HepG2 (cell line): ENCODE measurements around the gene WWC2. TPM values are rescaled to one million over a fixed set of nuclear protein-coding genes. Genes with fewer than 3 reads are reported as not detected.

Experiments
- ATAC-seq: fragments of 200-7000 bp; cut with Tn5 transposase; 3 replicates; pipeline ENCODE4 v1.9.1; 2020; ENCODE audit warnings: mild to moderate bottlenecking, moderate library complexity
- BruUV-seq: library from RNA; stranded (reverse); fragments of 400-500 nt; replicated peaks from 2 replicates; lab custom pipeline; 2021; lab: Mats Ljungman, UMichigan
- CTCF ChIA-PET: fragments of 300-600 bp; formaldehyde crosslinking; extraction: SDS; loops from one replicate; lab custom pipeline; 2021; ENCODE audit warnings: low total read pairs, inconsistent platforms, low intra/inter-chr PET ratio; lab: Yijun Ruan, JAX
- POLR2A ChIA-PET: fragments of 350-600 bp; sonication (Branson Sonifier 250); formaldehyde crosslinking; loops from one replicate; lab custom pipeline; 2020; ENCODE audit warnings: antibody characterized with exemption, inconsistent platforms; lab: Yijun Ruan, JAX
- DNase-seq: peaks from one replicate; pipeline ENCODE4 v3.0.0-alpha.2; 2015; ENCODE audit warnings: low spot score
- FAIRE-seq: peaks from 3 replicates; lab custom pipeline; 2011; peaks lifted over from hg19 to GRCh38; lab: Jason Lieb, UNC
- H2AFZ ChIP-seq: one replicate; pipeline ENCODE4 v1.6.1; 2011; ENCODE audit warnings: low read length, inconsistent platforms
- H3K27ac ChIP-seq: fragments of 300-600 bp; 3 replicates; pipeline ENCODE4 v1.8.0; 2011; ENCODE audit warnings: mixed run types, mild to moderate bottlenecking, mixed read lengths, low read length, inconsistent platforms; ENCODE audit not compliant: insufficient read depth; ENCODE audit errors: extremely low read length
- H3K27me3 ChIP-seq, 2 experiments: fragments of 200-600 bp in 1 of 2; 2 replicates in 1 of 2; 3 replicates in 1 of 2; pipeline versions ENCODE4 v1.6.0 to v1.8.0; 2011; ENCODE audit warnings: low read length in 2 of 2, mild to moderate bottlenecking in 2 of 2, moderate library complexity in 2 of 2, inconsistent platforms in 1 of 2; ENCODE audit not compliant: insufficient read depth in 2 of 2, control insufficient read depth in 1 of 2
- H3K36me3 ChIP-seq, 2 experiments: fragments of 200-600 bp in 1 of 2; replicated peaks in 1 of 2; 2 replicates in 1 of 2; 3 replicates in 1 of 2; pipeline versions ENCODE4 v1.5.1 to v1.8.0; 2011; ENCODE audit warnings: low read length in 2 of 2, inconsistent platforms in 1 of 2; ENCODE audit not compliant: insufficient read depth in 2 of 2, control insufficient read depth in 1 of 2
- H3K4me1 ChIP-seq: 2 replicates; pipeline ENCODE4 v1.5.1; 2012; ENCODE audit warnings: low read length, inconsistent platforms; ENCODE audit not compliant: insufficient read depth
- H3K4me2 ChIP-seq: 2 replicates; pipeline ENCODE4 v1.6.0; 2011; ENCODE audit warnings: low read depth, low read length, inconsistent platforms
- H3K4me3 ChIP-seq, 3 experiments: fragments of 200-600 bp in 1 of 3; sonication (generic), shearing (Covaris generic) in 1 of 3; replicated peaks in 1 of 3; 2 replicates each; pipeline ENCODE4 v1.5.1; 2011 to 2016; ENCODE audit warnings: low read length in 3 of 3, inconsistent platforms in 2 of 3, low read depth in 2 of 3, mild to moderate bottlenecking in 2 of 3, control low read depth in 1 of 3, mixed read lengths in 1 of 3; ENCODE audit not compliant: insufficient read depth in 1 of 3
- H3K79me2 ChIP-seq: one replicate; pipeline ENCODE4 v1.6.1; 2011; ENCODE audit warnings: low read length, inconsistent platforms; ENCODE audit not compliant: insufficient read depth
- H3K9ac ChIP-seq: 2 replicates; pipeline ENCODE4 v1.6.0; 2011; ENCODE audit warnings: mild to moderate bottlenecking, low read depth, low read length, inconsistent platforms; ENCODE audit not compliant: insufficient read depth
- H3K9me3 ChIP-seq: 2 replicates; pipeline ENCODE4 v1.5.1; 2012; ENCODE audit warnings: mild to moderate bottlenecking, low read length
- H4K20me1 ChIP-seq: 2 replicates; pipeline ENCODE4 v1.6.0; 2011; ENCODE audit warnings: inconsistent platforms, mild to moderate bottlenecking, low read length, moderate library complexity; ENCODE audit not compliant: insufficient read depth
- ARID3A ChIP-seq: IDR thresholded peaks from 2 replicates; pipeline ENCODE4 v1.6.1; 2012; ENCODE audit warnings: low read depth, low read length, improper control_type of control experiment
- BORCS8-MEF2B ChIP-seq: sonication (generic); formaldehyde crosslinking; IDR thresholded peaks from 2 replicates; pipeline ENCODE4 v1.8.0; 2022; ENCODE audit warnings: mild to moderate bottlenecking, missing genetic modification reagents
- EP300 ChIP-seq, 3 experiments: sonication (generic) in 1 of 3; formaldehyde crosslinking in 1 of 3; IDR thresholded peaks; 2 replicates each; pipeline versions ENCODE4 v1.5.1 to v1.6.1; 2011 to 2020; ENCODE audit warnings: low read depth in 2 of 3, low read length in 2 of 3, borderline replicate concordance in 1 of 3, improper control_type of control experiment in 1 of 3, mild to moderate bottlenecking in 1 of 3, missing genetic modification reagents in 1 of 3, moderate library complexity in 1 of 3
- FOXA3 ChIP-seq: IDR thresholded peaks from 2 replicates; pipeline ENCODE4 v1.6.1; 2016; ENCODE audit warnings: missing genetic modification reagents, missing compliant biosample characterization
- FOXP1 ChIP-seq, 2 experiments: fragments of 450-650 bp in 1 of 2; IDR thresholded peaks; 2 replicates each; pipeline ENCODE4 v1.6.1; 2017 to 2018; ENCODE audit warnings: antibody characterized with exemption in 1 of 2
- GRHL1 ChIP-seq: sonication (generic); formaldehyde crosslinking; conservative IDR thresholded peaks from 2 replicates; pipeline ENCODE4 v1.8.0; 2022; ENCODE audit warnings: missing genetic modification reagents
- RARA ChIP-seq: IDR thresholded peaks from 2 replicates; pipeline ENCODE4 v1.6.1; 2016; ENCODE audit warnings: missing genetic modification reagents, missing compliant biosample characterization
- SRF ChIP-seq: IDR thresholded peaks from 2 replicates; pipeline ENCODE4 v1.6.1; 2011; ENCODE audit warnings: mild to moderate bottlenecking, low read depth, low read length, moderate library complexity
- USF2 ChIP-seq, 2 experiments: sonication (generic) in 1 of 2; formaldehyde crosslinking in 1 of 2; IDR thresholded peaks; 2 replicates each; pipeline versions ENCODE4 v1.5.1 to v1.6.1; 2011 to 2020; ENCODE audit warnings: borderline replicate concordance in 1 of 2, low read depth in 1 of 2, low read length in 1 of 2, mild to moderate bottlenecking in 1 of 2, missing genetic modification reagents in 1 of 2, moderate library complexity in 1 of 2
- ZNF124 ChIP-seq: sonication (generic); formaldehyde crosslinking; IDR thresholded peaks from 2 replicates; pipeline ENCODE4 v1.4.0; 2020; ENCODE audit warnings: missing genetic modification reagents
- ZNF510 ChIP-seq: sonication (generic); formaldehyde crosslinking; IDR thresholded peaks from 2 replicates; pipeline ENCODE4 v1.4.0; 2020; ENCODE audit warnings: low read depth, mild to moderate bottlenecking, missing genetic modification reagents
- ZSCAN31 ChIP-seq: sonication (generic); formaldehyde crosslinking; IDR thresholded peaks from 2 replicates; pipeline ENCODE4 v1.5.0; 2020; ENCODE audit warnings: low read depth, mild to moderate bottlenecking, missing genetic modification reagents
- WGBS: methylation state at CpG from one replicate; pipeline ENCODE4 v1.1.6; 2017; ENCODE audit warnings: low lambda C conversion rate; 5-methylcytosine and 5-hydroxymethylcytosine counted together
- in situ Hi-C: cut with HindIII; loops from 2 replicates; pipeline ENCODE4 v1.10.0; 2017; ENCODE audit warnings: low pct_unique_long_range_greater_than_20kb; ENCODE audit not compliant: extremely low pct_ligation_motif_present
- intact Hi-C: fragments of 100-400 bp; cut with micrococcal nuclease; formaldehyde crosslinking; loops from one replicate; pipeline ENCODE4 v1.10.0; 2022; ENCODE audit not compliant: unreplicated experiment
- polyA plus RNA-seq, 8 experiments: library from polyadenylated mRNA; depleted of rRNA in 3 of 8; stranded (reverse) in 7 of 8; unstranded in 1 of 8; fragments of >200 nt; fragmentation: Illumina TruSeq in 4 of 8; extraction: Trizol in 4 of 8; gene quantifications; 2 replicates each; pipeline versions ENCODE4 v1.2.1 to v1.2.3, GENCODE V29; 2011 to 2016; ENCODE audit warnings: low read depth in 4 of 8, missing spikeins in 1 of 8, mixed read lengths in 1 of 8; ENCODE audit not compliant: insufficient read depth in 1 of 8
- total RNA-seq, 5 experiments: library from RNA; depleted of rRNA; stranded (reverse); fragments of >200 nt; fragmentation: Illumina TruSeq; extraction: Trizol; gene quantifications; 2 replicates each; pipeline ENCODE4 v1.2.3, GENCODE V29; 2016; ENCODE audit warnings: low read depth in 1 of 5

Gene WWC2
- total and polyA plus RNA-seq, 2 of the 13 experiments (the other 11 are each of a cell fraction or from before 2014, with no cell fraction given) = 40.0 to 50.1 TPM

GRCh38 chr4:183190900-183191527, 92.0 kb downstream of the WWC2 start:
- Histone ChIP-seq H4K20me1 (peaks cover 26% of the 10 kb centered on the region), H3K27ac (no peak overlapping the region), H3K36me3 (peaks cover 7 to 16% of the 10 kb centered on the region in 2 experiments; a peak in 4 of 5 replicates), H3K4me1 (peaks cover 45% of the 10 kb centered on the region), H3K27me3 (no peaks in the 10 kb centered on the region), H3K9ac (no peak overlapping the region), H2AFZ (no peak overlapping the region), H3K9me3 (no peaks in the 10 kb centered on the region), H3K79me2 (peaks cover 55% of the 10 kb centered on the region), H3K4me2 (0 out of 2 replicates have a peak overlapping the region, but pooled peaks have one; percentile 7), H3K4me3 (no peak overlapping the region)
- FAIRE-seq (no peak), DNase-seq (peak; percentile 39), ATAC-seq (peak; percentile 71)
- POLR2A ChIA-PET = no interaction called here
- intact Hi-C loops (loop anchor here (1.0 kb wide), 1 partner anchor 16 kb away; no protein-coding TSS in a partner anchor), in situ Hi-C loops (no loop called here)
- CTCF ChIA-PET = no interaction called here
- no TSS peak for BruUV-seq
- WGBS = 86% methylated on average over 4 of the region's 4 CpGs
- no peak for TF ChIP-seq FOXP1 (IDR thresholded peaks at IDR 0.05)
- TF ChIP-seq FOXP1 (CRISPR knock-in tag; IDR thresholded peaks at IDR 0.05) = 0 out of 2 replicates have a peak, but pooled peaks have one; percentile 35
- no peak for TF ChIP-seq ZSCAN31 (CRISPR knock-in tag)
- TF ChIP-seq RARA (CRISPR knock-in tag) = peak; percentile 62
- TF ChIP-seq GRHL1 = no peak
- peak in 1 of 2 experiments; percentile 27; a peak in 1 of 4 replicates for TF ChIP-seq EP300 (IDR thresholded peaks at IDR 0.05; ENCODE audit: low read depth in 2 of 2, low read length in 2 of 2)
- no peak for TF ChIP-seq EP300 (CRISPR knock-in tag; IDR thresholded peaks at IDR 0.05; ENCODE audit: borderline replicate concordance)
- peak; percentile 97 for TF ChIP-seq FOXA3 (CRISPR knock-in tag)
- TF ChIP-seq ZNF510 (CRISPR knock-in tag) = no peak
- no peak for TF ChIP-seq USF2 (IDR thresholded peaks at IDR 0.05; ENCODE audit: low read depth, low read length)
- TF ChIP-seq USF2 (CRISPR knock-in tag; IDR thresholded peaks at IDR 0.05; ENCODE audit: borderline replicate concordance) = peak; percentile 77; the same call in 1 of the 2 replicates
- peak; percentile 86 for TF ChIP-seq ARID3A
- no peak for TF ChIP-seq BORCS8-MEF2B (CRISPR knock-in tag)
- TF ChIP-seq SRF = peak; percentile 98
- TF ChIP-seq ZNF124 = no peak
